HG03460 (cell line): ENCODE results near the gene C6orf132.

Experiments used
- ATAC-seq: cut with Tn5 transposase; IDR thresholded peaks from one replicate; pipeline ENCODE4 v1.9.1; 2021; ENCODE audit not compliant: unreplicated experiment

C6orf132 gene

DNA sequence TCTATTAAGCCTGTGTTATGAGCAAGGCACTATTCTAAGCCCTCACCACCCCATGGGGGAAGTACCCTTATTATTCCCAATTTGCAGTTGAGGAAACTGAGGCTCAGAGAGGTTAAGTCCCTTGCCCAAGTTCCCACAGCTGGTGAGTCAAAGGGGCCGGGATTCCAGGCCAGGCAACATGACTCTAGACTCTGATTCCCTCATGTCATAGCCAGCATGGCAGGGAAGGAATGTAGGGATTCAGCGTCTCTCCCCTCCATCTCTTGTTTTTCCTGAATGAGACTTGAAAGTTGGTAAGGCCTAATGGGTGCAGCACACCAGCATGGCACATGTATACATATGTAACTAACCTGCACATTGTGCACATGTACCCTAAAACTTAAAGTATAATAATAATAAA lies 6.7 kb downstream of the C6orf132 start:
- ATAC-seq, result no peak

- no peak for ATAC-seq
These were observed 7.3 kb downstream of the C6orf132 start for GRCh38 chr6:42135161-42135560.

GRCh38 chr6:42133926-42134325 lies 8.5 kb downstream of the C6orf132 start:
- ATAC-seq, result no peak

GRCh38 chr6:42131531-42131930 lies 10.9 kb downstream of the C6orf132 start:
- ATAC-seq, result no peak

DNA sequence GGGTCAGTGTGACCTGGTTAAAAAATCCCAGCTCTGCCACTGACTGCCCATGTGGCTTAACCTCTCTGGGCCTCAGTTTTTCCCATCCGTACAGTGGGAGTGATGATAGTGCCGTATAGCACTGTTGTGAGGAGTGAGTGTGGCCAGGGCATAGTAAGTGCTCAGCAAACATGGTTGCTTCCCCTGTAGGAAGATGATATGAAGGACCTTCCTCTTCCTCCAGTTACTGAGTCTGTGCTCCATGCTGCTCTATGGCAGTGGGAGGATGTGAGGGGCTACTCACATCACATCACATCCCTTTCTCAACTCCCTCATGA lies 13.1 kb downstream of the C6orf132 start:
- no peak for ATAC-seq

DNA sequence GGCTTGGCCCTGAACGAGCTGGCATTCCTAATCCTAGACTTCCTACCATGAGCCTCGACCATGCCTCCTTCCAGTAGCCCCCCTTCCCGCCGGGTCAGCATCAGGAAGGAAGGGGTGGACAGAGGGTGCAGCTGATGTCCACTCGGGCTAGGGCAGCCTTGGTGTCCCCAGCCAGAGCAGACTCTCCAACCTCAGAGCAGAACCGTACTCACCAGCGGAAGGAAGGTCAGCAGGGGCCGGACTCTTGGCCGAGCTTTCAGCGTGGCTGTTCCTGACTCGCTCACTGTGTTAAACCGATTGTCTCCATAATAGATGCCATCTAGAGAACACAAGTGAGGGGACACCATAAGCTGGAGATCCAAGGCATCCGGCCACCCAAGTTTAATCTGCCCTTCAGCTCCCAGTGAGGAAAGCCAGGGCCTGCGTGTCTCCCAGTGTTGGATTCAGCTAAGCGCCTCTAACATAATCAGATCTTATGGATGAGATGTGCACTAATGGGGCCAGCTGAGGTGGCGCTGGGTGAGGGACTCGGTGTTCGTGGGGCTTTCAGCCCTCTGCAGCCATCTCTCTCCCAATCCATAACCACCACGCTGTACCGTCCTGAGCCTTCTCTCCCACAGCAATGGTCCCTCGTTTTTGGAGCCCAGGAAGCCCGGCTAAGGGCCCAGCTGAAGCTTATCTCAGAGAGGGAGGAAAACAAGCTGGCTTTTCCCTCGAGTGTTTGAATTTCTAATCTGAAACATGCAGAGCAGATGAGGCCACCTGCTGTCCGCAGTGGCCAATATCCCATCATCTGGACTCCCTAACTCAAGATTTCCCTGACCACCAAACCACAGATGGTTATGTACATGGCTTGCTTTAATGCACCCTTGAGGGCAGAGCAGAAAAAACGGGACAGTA lies 13.7 kb downstream of the C6orf132 start:
- ATAC-seq, result no peak

DNA sequence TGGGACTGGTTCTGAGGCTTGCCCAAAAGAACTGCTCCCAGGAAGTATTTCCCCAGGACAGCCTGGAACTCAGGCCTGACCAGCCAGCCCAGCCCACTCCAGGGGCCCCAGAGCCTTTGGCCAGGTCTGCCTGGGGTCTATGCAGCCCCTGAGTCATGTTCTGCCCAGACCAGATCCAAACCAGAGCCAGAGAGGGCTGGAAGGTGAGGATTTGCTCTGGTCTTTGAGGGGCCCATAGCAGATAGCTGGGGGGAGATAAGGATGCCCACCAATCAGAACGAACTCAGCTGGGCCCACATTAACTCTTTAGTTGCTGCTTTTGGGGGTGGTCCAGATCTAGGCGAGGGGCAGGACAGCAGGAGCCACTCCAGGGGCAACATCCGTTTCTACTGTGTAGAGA lies 16.8 kb downstream of the C6orf132 start:
- ATAC-seq, result no peak

DNA sequence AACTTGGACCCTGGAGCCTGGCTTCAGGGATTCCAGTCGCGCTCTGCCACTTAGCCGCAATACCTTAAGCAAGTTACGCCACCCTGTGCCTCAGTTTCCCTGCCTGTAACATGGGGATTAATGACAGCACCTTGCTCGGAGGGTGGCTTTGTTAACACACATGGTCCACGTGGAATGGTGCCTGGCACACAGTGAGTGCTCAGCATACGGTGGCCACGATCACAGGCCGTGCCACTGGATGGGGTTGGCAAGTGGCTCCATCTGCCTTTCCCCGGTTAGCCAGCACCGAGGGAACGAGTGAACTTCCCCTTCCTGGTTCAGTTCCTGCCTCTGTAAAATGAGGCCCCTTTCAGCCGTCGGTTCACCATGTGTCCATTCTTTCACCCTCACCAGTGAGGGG lies 17.2 kb downstream of the C6orf132 start:
- ATAC-seq, result no peak

GRCh38 chr6:42124223-42124836 lies 18.1 kb downstream of the C6orf132 start:
- no peak for ATAC-seq

- no peak for ATAC-seq
These were observed 18.9 kb downstream of the C6orf132 start for GRCh38 chr6:42123379-42124103.

- ATAC-seq, result no peak
These were observed 21.2 kb downstream of the C6orf132 start for GRCh38 chr6:42120895-42121865.

GRCh38 chr6:42118162-42119001 lies 24.0 kb downstream of the C6orf132 start:
- ATAC-seq, result no peak

DNA sequence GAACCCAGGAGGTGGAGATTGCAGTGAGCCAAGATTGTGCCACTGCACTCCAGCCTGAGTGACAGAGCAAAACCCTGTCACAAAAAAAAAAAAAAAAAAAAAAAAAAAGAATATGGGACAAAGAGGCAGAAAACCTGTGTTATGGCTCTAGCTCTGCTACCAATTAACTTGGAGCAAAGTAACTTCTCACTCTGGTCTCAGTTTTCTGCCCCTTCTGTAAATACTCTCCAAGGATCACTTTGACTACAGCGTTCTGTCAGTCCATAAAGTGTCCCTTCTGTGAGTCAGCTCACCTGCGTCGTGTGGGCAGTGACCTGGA lies 24.6 kb downstream of the C6orf132 start:
- no peak for ATAC-seq

DNA sequence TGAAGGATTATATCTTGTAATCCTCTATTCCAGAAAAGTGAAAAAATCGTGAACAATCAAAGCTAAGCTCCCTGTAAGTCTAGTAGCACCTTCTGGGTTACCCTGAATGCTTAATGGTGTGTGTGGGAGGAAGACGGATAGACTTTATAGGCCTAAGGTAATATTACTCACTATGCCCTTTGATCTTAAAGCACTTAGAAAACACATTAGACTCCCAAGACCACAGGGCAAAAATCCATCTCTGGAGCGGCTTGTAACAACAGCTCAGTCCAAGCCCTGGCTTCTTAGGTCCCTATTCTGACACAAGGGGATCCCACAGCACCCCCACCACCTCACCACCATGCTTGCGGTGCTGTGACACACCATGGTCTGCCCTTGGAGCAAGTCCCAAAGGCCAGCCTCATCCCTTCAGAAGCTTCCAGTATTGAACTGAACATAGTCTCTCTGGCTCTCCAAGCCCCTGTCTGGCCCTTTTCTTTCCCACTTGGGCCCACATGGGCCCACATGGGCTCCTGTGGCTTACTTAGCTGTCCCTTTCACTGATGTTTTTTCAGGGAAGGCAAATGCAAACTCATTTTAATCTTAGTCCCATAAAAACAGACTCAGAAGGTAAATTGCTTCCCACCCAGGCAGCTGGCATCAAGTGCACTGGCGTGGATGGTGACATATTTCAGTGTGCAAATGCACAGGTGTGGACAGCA lies 28.3 kb downstream of the C6orf132 start:
- no peak for ATAC-seq

GRCh38 chr6:42112351-42112750 lies 30.1 kb downstream of the C6orf132 start:
- ATAC-seq, result no peak

- ATAC-seq, result no peak
These were observed 31.7 kb downstream of the C6orf132 start for GRCh38 chr6:42110683-42111082.

- no peak for ATAC-seq
These were observed 34.3 kb downstream of the C6orf132 start for GRCh38 chr6:42108071-42108470.

DNA sequence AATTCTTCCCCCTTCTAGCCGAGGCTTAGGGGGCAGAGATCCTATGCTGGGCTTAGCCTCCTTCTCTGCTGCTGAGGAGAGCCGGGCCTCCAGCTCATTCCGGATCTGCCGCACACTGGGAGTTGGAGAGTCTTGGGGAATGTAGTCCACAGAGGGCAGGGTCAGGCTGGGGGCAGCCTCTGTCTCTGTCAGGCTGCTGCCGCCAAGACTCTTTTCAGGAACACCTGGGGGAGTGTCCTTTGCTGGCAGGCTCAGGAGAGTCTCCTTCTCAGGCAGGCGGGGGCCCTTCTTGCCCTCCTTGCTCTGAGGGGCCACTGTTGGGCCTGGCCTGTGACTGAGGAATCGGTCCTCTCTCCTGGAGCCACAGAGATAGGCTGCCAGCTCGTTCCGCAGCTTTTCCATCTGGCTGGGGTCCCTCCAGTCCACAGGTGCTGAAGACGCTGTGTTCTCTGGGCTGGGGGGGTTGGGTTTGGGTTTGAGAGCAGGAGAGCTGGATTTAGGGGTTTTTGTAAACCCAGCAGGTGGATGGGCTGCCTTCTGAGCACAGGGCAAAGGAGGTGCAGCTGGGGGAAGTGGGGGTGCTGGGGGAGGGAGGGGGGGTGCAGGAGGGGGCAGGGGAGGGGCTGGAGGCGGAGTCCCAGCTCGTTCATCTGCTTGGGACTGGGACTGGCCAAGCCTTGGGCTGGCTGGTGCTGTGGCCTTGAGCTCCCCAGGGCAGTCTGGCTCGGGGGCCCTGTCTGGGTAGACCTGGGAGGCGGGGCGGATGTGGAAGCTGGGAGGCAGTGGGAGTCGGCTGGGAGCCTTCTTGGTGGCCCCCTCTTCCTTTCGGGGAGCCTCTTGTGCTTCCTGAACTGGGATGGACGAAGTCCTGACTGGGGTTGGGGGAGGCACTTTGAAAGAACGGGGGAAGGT lies 36.1 kb downstream of the C6orf132 start:
- ATAC-seq, result no peak
